HepG2 (cell line): ENCODE results near the gene AFG1L.

Source experiments
- CSRNP2 ChIP-seq: sonication (generic); formaldehyde crosslinking; conservative IDR thresholded peaks from 2 replicates; pipeline ENCODE4 v1.8.0; 2022; ENCODE audit warnings: low read depth, missing genetic modification reagents
- FOXK1 ChIP-seq: sonication (generic); formaldehyde crosslinking; IDR thresholded peaks from 2 replicates; pipeline ENCODE4 v1.4.0; 2020; ENCODE audit warnings: low read depth, missing genetic modification reagents, borderline replicate concordance
- GABPA ChIP-seq, 2 experiments: IDR thresholded peaks; 2 replicates each; pipeline ENCODE4 v1.6.1; 2011 to 2016; ENCODE audit warnings: low read depth in 2 of 2, low read length in 1 of 2, missing biosample characterization in 1 of 2, missing genetic modification characterization in 1 of 2
- HNF1A ChIP-seq, 2 experiments: sonication (generic) in 1 of 2; formaldehyde crosslinking in 1 of 2; IDR thresholded peaks; 2 replicates each; pipeline versions ENCODE4 v1.4.0 to v1.6.1; 2016 to 2020; ENCODE audit warnings: borderline replicate concordance in 1 of 2, low read depth in 1 of 2, mild to moderate bottlenecking in 1 of 2, missing genetic modification reagents in 1 of 2
- HNF4A ChIP-seq: sonication (generic); formaldehyde crosslinking; IDR thresholded peaks from 2 replicates; pipeline ENCODE4 v1.4.0; 2020; ENCODE audit warnings: missing genetic modification reagents
- NCOA1 ChIP-seq: sonication (generic); formaldehyde crosslinking; IDR thresholded peaks from 2 replicates; pipeline ENCODE4 v1.9.0; 2021; ENCODE audit warnings: missing genetic modification reagents
- PRDM15 ChIP-seq: sonication (generic); formaldehyde crosslinking; IDR thresholded peaks from 2 replicates; pipeline ENCODE4 v1.4.0; 2020; ENCODE audit warnings: missing genetic modification reagents
- RAD51 ChIP-seq: fragments of 450-650 bp; IDR thresholded peaks from 2 replicates; pipeline ENCODE4 v1.6.1; 2016; ENCODE audit warnings: borderline replicate concordance
- ZNF747 ChIP-seq: sonication (generic); formaldehyde crosslinking; IDR thresholded peaks from 2 replicates; pipeline ENCODE4 v1.8.1; 2023; ENCODE audit warnings: missing genetic modification reagents, mild to moderate bottlenecking, borderline replicate concordance
- TF ChIP-seq, protein P1 (sequence below): sonication (generic); formaldehyde crosslinking; IDR thresholded peaks from 2 replicates; pipeline ENCODE4 v1.5.0; 2020; ENCODE audit warnings: mild to moderate bottlenecking, missing genetic modification reagents, moderate library complexity
- TF ChIP-seq, protein P2 (sequence below): sonication (generic); formaldehyde crosslinking; IDR thresholded peaks from 2 replicates; pipeline ENCODE4 v1.4.0; 2020; ENCODE audit warnings: missing genetic modification reagents, borderline replicate concordance
- TF ChIP-seq, protein P3 (sequence below), 2 experiments: fragments of 450-650 bp in 1 of 2; sonication (generic) in 1 of 2; formaldehyde crosslinking; IDR thresholded peaks; 2 replicates each; pipeline versions ENCODE4 v1.5.0 to v1.8.0; 2020 to 2022; ENCODE audit warnings: mild to moderate bottlenecking in 1 of 2, missing genetic modification reagents in 1 of 2
- TF ChIP-seq, protein P4 (sequence below): IDR thresholded peaks from 2 replicates; pipeline ENCODE4 v1.6.1; 2016; ENCODE audit warnings: missing compliant biosample characterization, missing genetic modification reagents, borderline replicate concordance

- TF ChIP-seq, protein P1, sequence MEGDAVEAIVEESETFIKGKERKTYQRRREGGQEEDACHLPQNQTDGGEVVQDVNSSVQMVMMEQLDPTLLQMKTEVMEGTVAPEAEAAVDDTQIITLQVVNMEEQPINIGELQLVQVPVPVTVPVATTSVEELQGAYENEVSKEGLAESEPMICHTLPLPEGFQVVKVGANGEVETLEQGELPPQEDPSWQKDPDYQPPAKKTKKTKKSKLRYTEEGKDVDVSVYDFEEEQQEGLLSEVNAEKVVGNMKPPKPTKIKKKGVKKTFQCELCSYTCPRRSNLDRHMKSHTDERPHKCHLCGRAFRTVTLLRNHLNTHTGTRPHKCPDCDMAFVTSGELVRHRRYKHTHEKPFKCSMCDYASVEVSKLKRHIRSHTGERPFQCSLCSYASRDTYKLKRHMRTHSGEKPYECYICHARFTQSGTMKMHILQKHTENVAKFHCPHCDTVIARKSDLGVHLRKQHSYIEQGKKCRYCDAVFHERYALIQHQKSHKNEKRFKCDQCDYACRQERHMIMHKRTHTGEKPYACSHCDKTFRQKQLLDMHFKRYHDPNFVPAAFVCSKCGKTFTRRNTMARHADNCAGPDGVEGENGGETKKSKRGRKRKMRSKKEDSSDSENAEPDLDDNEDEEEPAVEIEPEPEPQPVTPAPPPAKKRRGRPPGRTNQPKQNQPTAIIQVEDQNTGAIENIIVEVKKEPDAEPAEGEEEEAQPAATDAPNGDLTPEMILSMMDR (CRISPR knock-in tag) = no peak
- TF ChIP-seq CSRNP2 (CRISPR knock-in tag) (no peak), HNF1A (IDR thresholded peaks at IDR 0.05; ENCODE audit: low read depth) (no peak), HNF1A (CRISPR knock-in tag; IDR thresholded peaks at IDR 0.05; ENCODE audit: borderline replicate concordance) (no peak), RAD51 (no peak), PRDM15 (no peak), FOXK1 (no peak), GABPA (IDR thresholded peaks at IDR 0.05; ENCODE audit: low read depth, low read length) (no peak), GABPA (CRISPR knock-in tag; IDR thresholded peaks at IDR 0.05; ENCODE audit: low read depth) (no peak), ZNF747 (CRISPR knock-in tag) (no peak), NCOA1 (CRISPR knock-in tag) (no peak), HNF4A (CRISPR knock-in tag) (no peak)
- TF ChIP-seq, protein P2, sequence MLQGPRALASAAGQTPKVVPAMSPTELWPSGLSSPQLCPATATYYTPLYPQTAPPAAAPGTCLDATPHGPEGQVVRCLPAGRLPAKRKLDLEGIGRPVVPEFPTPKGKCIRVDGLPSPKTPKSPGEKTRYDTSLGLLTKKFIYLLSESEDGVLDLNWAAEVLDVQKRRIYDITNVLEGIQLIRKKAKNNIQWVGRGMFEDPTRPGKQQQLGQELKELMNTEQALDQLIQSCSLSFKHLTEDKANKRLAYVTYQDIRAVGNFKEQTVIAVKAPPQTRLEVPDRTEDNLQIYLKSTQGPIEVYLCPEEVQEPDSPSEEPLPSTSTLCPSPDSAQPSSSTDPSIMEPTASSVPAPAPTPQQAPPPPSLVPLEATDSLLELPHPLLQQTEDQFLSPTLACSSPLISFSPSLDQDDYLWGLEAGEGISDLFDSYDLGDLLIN (CRISPR knock-in tag) = no peak
- TF ChIP-seq, protein P3, sequence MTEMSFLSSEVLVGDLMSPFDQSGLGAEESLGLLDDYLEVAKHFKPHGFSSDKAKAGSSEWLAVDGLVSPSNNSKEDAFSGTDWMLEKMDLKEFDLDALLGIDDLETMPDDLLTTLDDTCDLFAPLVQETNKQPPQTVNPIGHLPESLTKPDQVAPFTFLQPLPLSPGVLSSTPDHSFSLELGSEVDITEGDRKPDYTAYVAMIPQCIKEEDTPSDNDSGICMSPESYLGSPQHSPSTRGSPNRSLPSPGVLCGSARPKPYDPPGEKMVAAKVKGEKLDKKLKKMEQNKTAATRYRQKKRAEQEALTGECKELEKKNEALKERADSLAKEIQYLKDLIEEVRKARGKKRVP (CRISPR knock-in tag; IDR thresholded peaks at IDR 0.05) = no peak
- TF ChIP-seq, protein P4, sequence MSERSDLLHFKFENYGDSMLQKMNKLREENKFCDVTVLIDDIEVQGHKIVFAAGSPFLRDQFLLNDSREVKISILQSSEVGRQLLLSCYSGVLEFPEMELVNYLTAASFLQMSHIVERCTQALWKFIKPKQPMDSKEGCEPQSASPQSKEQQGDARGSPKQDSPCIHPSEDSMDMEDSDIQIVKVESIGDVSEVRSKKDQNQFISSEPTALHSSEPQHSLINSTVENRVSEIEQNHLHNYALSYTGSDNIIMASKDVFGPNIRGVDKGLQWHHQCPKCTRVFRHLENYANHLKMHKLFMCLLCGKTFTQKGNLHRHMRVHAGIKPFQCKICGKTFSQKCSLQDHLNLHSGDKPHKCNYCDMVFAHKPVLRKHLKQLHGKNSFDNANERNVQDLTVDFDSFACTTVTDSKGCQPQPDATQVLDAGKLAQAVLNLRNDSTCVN (CRISPR knock-in tag) = no peak
Measured at GRCh38 chr6:108549241-108549640, 254.4 kb downstream of the AFG1L start.
